H9 (cell line): Measurements from ENCODE around the gene GLRX. TPM values are rescaled to one million over a fixed set of nuclear protein-coding genes. Genes with fewer than 3 reads are reported as not detected.

Experiments used
- DNase-seq: peaks from one replicate; pipeline ENCODE4 v3.0.0-alpha.2; 2017
- H2AFZ ChIP-seq: one replicate; pipeline ENCODE4 v1.6.1; 2013; ENCODE audit warnings: mild to moderate bottlenecking, low read length, control low read depth, moderate library complexity
- H2AK5ac ChIP-seq: 2 replicates; pipeline ENCODE4 v1.6.1; 2013; ENCODE audit warnings: low read length, control low read depth, mixed read lengths; ENCODE audit not compliant: insufficient read length
- H2BK120ac ChIP-seq: one replicate; pipeline ENCODE4 v1.6.1; 2013; ENCODE audit warnings: low read depth, mild to moderate bottlenecking, low read length, control low read depth, inconsistent platforms; ENCODE audit not compliant: poor library complexity, severe bottlenecking
- H2BK12ac ChIP-seq: 2 replicates; pipeline ENCODE4 v1.6.1; 2013; ENCODE audit warnings: low read length, control low read depth, mixed read lengths, low read depth; ENCODE audit not compliant: insufficient read length
- H2BK15ac ChIP-seq: 2 replicates; pipeline ENCODE4 v1.6.1; 2013; ENCODE audit warnings: low read depth, low read length, control low read depth
- H2BK20ac ChIP-seq: one replicate; pipeline ENCODE4 v1.6.1; 2013; ENCODE audit warnings: low read depth, mild to moderate bottlenecking, low read length, control low read depth, inconsistent platforms; ENCODE audit not compliant: poor library complexity, severe bottlenecking
- H2BK5ac ChIP-seq: 2 replicates; pipeline ENCODE4 v1.6.1; 2013; ENCODE audit warnings: low read length, control low read depth, mixed read lengths; ENCODE audit not compliant: insufficient read length
- H3K14ac ChIP-seq: 2 replicates; pipeline ENCODE4 v1.6.1; 2013; ENCODE audit warnings: low read length, control low read depth; ENCODE audit not compliant: insufficient read depth
- H3K18ac ChIP-seq: 2 replicates; pipeline ENCODE4 v1.6.1; 2013; ENCODE audit warnings: low read depth, mild to moderate bottlenecking, mixed read lengths, low read length, control low read depth; ENCODE audit not compliant: insufficient read length
- H3K23ac ChIP-seq: 2 replicates; pipeline ENCODE4 v1.6.1; 2013; ENCODE audit warnings: low read length, control low read depth, mixed read lengths, low read depth; ENCODE audit not compliant: insufficient read length
- H3K23me2 ChIP-seq: 2 replicates; pipeline ENCODE4 v1.6.1; 2013; ENCODE audit warnings: low read depth, mild to moderate bottlenecking, mixed read lengths, low read length, control low read depth; ENCODE audit not compliant: insufficient read length, poor library complexity, severe bottlenecking
- H3K27ac ChIP-seq: 2 replicates; pipeline ENCODE4 v1.5.1; 2013; ENCODE audit warnings: low read length, control low read depth, mixed read lengths, low read depth; ENCODE audit not compliant: insufficient read length
- H3K27me3 ChIP-seq: 2 replicates; pipeline ENCODE4 v1.6.1; 2013; ENCODE audit warnings: low read length, control low read depth, inconsistent platforms; ENCODE audit not compliant: insufficient read depth
- H3K4ac ChIP-seq: 2 replicates; pipeline ENCODE4 v1.6.1; 2013; ENCODE audit warnings: low read depth, mild to moderate bottlenecking, control low read depth, inconsistent platforms, low read length, moderate library complexity
- H3K4me1 ChIP-seq: 2 replicates; pipeline ENCODE4 v1.6.1; 2013; ENCODE audit warnings: low read length, control low read depth, inconsistent platforms; ENCODE audit not compliant: insufficient read depth
- H3K4me2 ChIP-seq: 2 replicates; pipeline ENCODE4 v1.6.1; 2013; ENCODE audit warnings: low read length, control low read depth, mixed read lengths; ENCODE audit not compliant: insufficient read length, insufficient read depth
- H3K56ac ChIP-seq: 2 replicates; pipeline ENCODE4 v1.6.1; 2013; ENCODE audit warnings: low read depth, mild to moderate bottlenecking, mixed read lengths, low read length, control low read depth; ENCODE audit not compliant: insufficient read length
- H3K79me1 ChIP-seq: 2 replicates; pipeline ENCODE4 v1.6.1; 2013; ENCODE audit warnings: low read depth, mild to moderate bottlenecking, moderate library complexity, low read length, control low read depth, inconsistent platforms; ENCODE audit not compliant: insufficient read depth, poor library complexity, severe bottlenecking
- H3K79me2 ChIP-seq: 2 replicates; pipeline ENCODE4 v1.6.1; 2013; ENCODE audit warnings: low read length, control low read depth, inconsistent platforms; ENCODE audit not compliant: insufficient read depth
- H3K9ac ChIP-seq: 2 replicates; pipeline ENCODE4 v1.6.1; 2013; ENCODE audit warnings: low read length, control low read depth, mixed read lengths; ENCODE audit not compliant: insufficient read length; ENCODE audit errors: extremely low read depth
- H3K9me3 ChIP-seq: one replicate; pipeline ENCODE4 v1.6.1; 2013; ENCODE audit warnings: low read depth, low read length, inconsistent platforms; ENCODE audit not compliant: control insufficient read depth
- H3T11ph ChIP-seq: one replicate; pipeline ENCODE4 v1.6.1; 2013; ENCODE audit warnings: mild to moderate bottlenecking, low read length, control low read depth, inconsistent platforms
- H4K20me1 ChIP-seq: one replicate; pipeline ENCODE4 v1.6.1; 2013; ENCODE audit not compliant: control insufficient read depth, insufficient read length, insufficient read depth
- H4K5ac ChIP-seq: 2 replicates; pipeline ENCODE4 v1.6.1; 2013; ENCODE audit warnings: low read depth, mild to moderate bottlenecking, mixed read lengths, low read length, control low read depth; ENCODE audit not compliant: insufficient read length
- H4K8ac ChIP-seq: replicated peaks from 2 replicates; pipeline ENCODE4 v1.6.1; 2013; ENCODE audit warnings: low read length, control low read depth, mixed read lengths, low read depth; ENCODE audit not compliant: insufficient read length
- H4K91ac ChIP-seq: 2 replicates; pipeline ENCODE4 v1.6.1; 2013; ENCODE audit warnings: low read depth, mild to moderate bottlenecking, moderate library complexity, mixed read lengths, low read length, control low read depth; ENCODE audit not compliant: insufficient read length
- H3K27ac Mint-ChIP-seq, 3 experiments: 2 replicates in 2 of 3; 3 replicates in 1 of 3; pipeline ENCODE4 v1.8.0; 2020 to 2021; ENCODE audit warnings: mixed read lengths in 3 of 3, mild to moderate bottlenecking in 1 of 3, moderate library complexity in 1 of 3
- H3K27me3 Mint-ChIP-seq: 2 replicates; pipeline ENCODE4 v1.8.0; 2021; ENCODE audit warnings: low read depth, mild to moderate bottlenecking, moderate library complexity, mixed read lengths
- H3K36me3 Mint-ChIP-seq, 3 experiments: 2 replicates in 2 of 3; 3 replicates in 1 of 3; pipeline ENCODE4 v1.8.0; 2020 to 2021; ENCODE audit warnings: low read depth in 3 of 3, mixed read lengths in 3 of 3; ENCODE audit not compliant: insufficient read depth in 1 of 3
- H3K4me1 Mint-ChIP-seq, 2 experiments: 2 replicates each; pipeline ENCODE4 v1.8.0; 2020; ENCODE audit warnings: mixed read lengths in 2 of 2
- H3K4me3 Mint-ChIP-seq, 2 experiments: 2 replicates in 1 of 2; 3 replicates in 1 of 2; pipeline ENCODE4 v1.8.0; 2020 to 2021; ENCODE audit warnings: mild to moderate bottlenecking in 2 of 2, mixed read lengths in 2 of 2, moderate library complexity in 1 of 2
- H3K9me3 Mint-ChIP-seq, 2 experiments: 2 replicates in 1 of 2; 3 replicates in 1 of 2; pipeline ENCODE4 v1.8.0; 2020; ENCODE audit warnings: mild to moderate bottlenecking in 2 of 2, mixed read lengths in 2 of 2, moderate library complexity in 1 of 2
- WGBS: extraction: QIAGEN DNeasy Blood & Tissue Kit; methylation state at CpG from one replicate; pipeline ENCODE4 v1.1.7; 2013; ENCODE audit warnings: missing lambda C conversion rate, low lambda C conversion rate, mixed read lengths; ENCODE audit not compliant: insufficient read length; ENCODE audit errors: extremely low coverage; 5-methylcytosine and 5-hydroxymethylcytosine counted together
- long read RNA-seq: library from polyadenylated mRNA; unstranded; transcript quantifications from one replicate; pipeline ENCODE4 v2.0.0, GENCODE V29; 2020
- total RNA-seq: library from RNA; stranded (reverse); gene quantifications from 2 replicates; pipeline ENCODE4 v1.2.1, GENCODE V29; 2021
- TF ChIP-seq, protein P1 (sequence below): fragments of 200-600 bp; sonication (generic); conservative IDR thresholded peaks from 3 replicates; pipeline ENCODE4 v1.8.0; 2021; ENCODE audit warnings: antibody characterized with exemption, mild to moderate bottlenecking

GLRX gene, protein sequence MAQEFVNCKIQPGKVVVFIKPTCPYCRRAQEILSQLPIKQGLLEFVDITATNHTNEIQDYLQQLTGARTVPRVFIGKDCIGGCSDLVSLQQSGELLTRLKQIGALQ
- 13.7 and 13.8 TPM in 2 replicates for total RNA-seq
- long read RNA-seq, transcript GLRX-201 (3 exons, 1,211 nt), result major isoform, 17 of 19 reads
- long read RNA-seq, partial matches to known transcripts, result 0 of 19 reads
- long read RNA-seq, other reads (novel, unspliced or antisense), result 1 of 19 reads

DNA sequence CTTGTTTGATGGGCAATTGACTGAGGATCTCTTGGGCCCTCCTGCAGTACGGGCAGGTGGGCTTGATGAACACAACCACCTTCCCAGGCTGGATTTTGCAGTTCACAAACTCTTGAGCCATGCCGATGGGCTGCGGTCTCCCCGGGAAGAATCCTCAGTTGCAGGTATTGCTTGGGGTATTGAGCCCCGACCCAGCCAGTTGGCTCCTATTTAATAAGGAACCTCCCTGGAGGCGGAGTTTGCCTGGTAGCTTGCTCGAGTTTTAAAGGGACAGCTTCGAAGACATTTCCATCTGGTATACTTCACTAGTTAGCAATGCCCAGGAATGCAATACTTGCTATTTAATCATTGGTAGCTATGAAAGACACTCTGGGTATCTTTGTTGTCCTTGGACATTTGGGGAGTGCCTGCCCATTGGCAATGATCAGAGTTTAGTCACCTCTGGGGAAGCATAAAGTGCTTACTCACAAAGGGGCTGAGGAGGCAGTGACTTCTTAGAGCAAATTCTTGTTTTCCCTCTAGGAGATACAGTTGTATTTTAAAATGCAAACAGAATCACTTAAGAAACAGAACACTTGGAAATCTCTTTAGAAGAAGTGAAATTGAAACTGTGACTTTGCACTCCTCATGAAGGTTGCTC, at the start of gene GLRX:
TSS of gene GLRX (minus strand) at position 185 of the 640 bp plus-strand sequence. CDS start at position 121, 64 bp downstream.
- no peaks in the 10 kb centered on the region for H3K79me1 ChIP-seq
- H2BK5ac ChIP-seq, result no peak within 1 kb of the TSS
- no peaks in the 10 kb centered on the region for H3K9me3 Mint-ChIP-seq
- no peak within 1 kb of the TSS for H3K4ac ChIP-seq
- no peak within 1 kb of the TSS for H2BK20ac ChIP-seq
- peak; percentile 75 for DNase-seq
- H3K14ac ChIP-seq, result no peak within 1 kb of the TSS; the same call in 1 of the 2 replicates
- H4K91ac ChIP-seq, result no peak within 1 kb of the TSS
- no peak within 1 kb of the TSS for H3T11ph ChIP-seq
- TF ChIP-seq, protein P1, sequence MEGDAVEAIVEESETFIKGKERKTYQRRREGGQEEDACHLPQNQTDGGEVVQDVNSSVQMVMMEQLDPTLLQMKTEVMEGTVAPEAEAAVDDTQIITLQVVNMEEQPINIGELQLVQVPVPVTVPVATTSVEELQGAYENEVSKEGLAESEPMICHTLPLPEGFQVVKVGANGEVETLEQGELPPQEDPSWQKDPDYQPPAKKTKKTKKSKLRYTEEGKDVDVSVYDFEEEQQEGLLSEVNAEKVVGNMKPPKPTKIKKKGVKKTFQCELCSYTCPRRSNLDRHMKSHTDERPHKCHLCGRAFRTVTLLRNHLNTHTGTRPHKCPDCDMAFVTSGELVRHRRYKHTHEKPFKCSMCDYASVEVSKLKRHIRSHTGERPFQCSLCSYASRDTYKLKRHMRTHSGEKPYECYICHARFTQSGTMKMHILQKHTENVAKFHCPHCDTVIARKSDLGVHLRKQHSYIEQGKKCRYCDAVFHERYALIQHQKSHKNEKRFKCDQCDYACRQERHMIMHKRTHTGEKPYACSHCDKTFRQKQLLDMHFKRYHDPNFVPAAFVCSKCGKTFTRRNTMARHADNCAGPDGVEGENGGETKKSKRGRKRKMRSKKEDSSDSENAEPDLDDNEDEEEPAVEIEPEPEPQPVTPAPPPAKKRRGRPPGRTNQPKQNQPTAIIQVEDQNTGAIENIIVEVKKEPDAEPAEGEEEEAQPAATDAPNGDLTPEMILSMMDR, result no peak
- H3K9ac ChIP-seq, result peak within 1 kb of the TSS; percentile 59
- H4K20me1 ChIP-seq, result no peaks in the 10 kb centered on the region
- H3K56ac ChIP-seq, result no peak within 1 kb of the TSS
- H3K18ac ChIP-seq, result no peak within 1 kb of the TSS
- no peak within 1 kb of the TSS for H4K5ac ChIP-seq
- H3K27ac ChIP-seq, result no peak within 1 kb of the TSS
- no peak within 1 kb of the TSS for H2BK12ac ChIP-seq
- no peaks in the 10 kb centered on the region for H3K36me3 Mint-ChIP-seq
- H3K23ac ChIP-seq, result no peak within 1 kb of the TSS
- no peak within 1 kb of the TSS for H4K8ac ChIP-seq
- no peak within 1 kb of the TSS for H2BK15ac ChIP-seq
- H2AK5ac ChIP-seq, result no peak within 1 kb of the TSS
- H2BK120ac ChIP-seq, result no peak within 1 kb of the TSS
- peaks cover 6% of the 10 kb centered on the region; the same call in 1 of the 2 replicates for H3K4me1 ChIP-seq
- no peaks in the 10 kb centered on the region for H3K79me2 ChIP-seq
- peaks cover 9% of the 10 kb centered on the region for H3K23me2 ChIP-seq
- H2AFZ ChIP-seq, result peak within 1 kb of the TSS; percentile 11
- H3K4me2 ChIP-seq, result peak within 1 kb of the TSS; percentile 91
- no CpG with 5 or more reads among the region's 8 CpGs for WGBS
- H3K4me3 Mint-ChIP-seq, result peak within 1 kb of the TSS; percentile 87 to 96
- peaks cover 7% of the 10 kb centered on the region for H3K27me3 Mint-ChIP-seq
- no peaks in the 10 kb centered on the region for H3K27me3 ChIP-seq
- no peaks in the 10 kb centered on the region for H3K9me3 ChIP-seq
- H3K27ac Mint-ChIP-seq, result peak within 1 kb of the TSS; percentile 88 to 94 (median 90)
- peaks cover 36 to 37% of the 10 kb centered on the region in 2 experiments for H3K4me1 Mint-ChIP-seq
